Endothelial cell (in vitro differentiated cells): Measurements from ENCODE around the gene CLBA1. TPM values are rescaled to one million over a fixed set of nuclear protein-coding genes. Genes with fewer than 3 reads are reported as not detected.
"Not testable (repeated sequence)": the region's sequence is repeated elsewhere in the genome, so short reads cannot be mapped to it uniquely, and the experiment has no call there.

Experiments used
- DNase-seq: peaks from one replicate; pipeline ENCODE4 v3.0.0; 2021; ENCODE audit warnings: low spot score
- H3K27ac Mint-ChIP-seq: one replicate; pipeline ENCODE4 v1.8.0; 2021; ENCODE audit warnings: mixed read lengths, inconsistent platforms; ENCODE audit not compliant: unreplicated experiment
- H3K27me3 Mint-ChIP-seq: one replicate; pipeline ENCODE4 v1.8.0; 2021; ENCODE audit warnings: mild to moderate bottlenecking, moderate library complexity, mixed read lengths, inconsistent platforms; ENCODE audit not compliant: unreplicated experiment
- H3K36me3 Mint-ChIP-seq: one replicate; pipeline ENCODE4 v1.8.0; 2021; ENCODE audit warnings: mild to moderate bottlenecking, low read depth, mixed read lengths, inconsistent platforms; ENCODE audit not compliant: unreplicated experiment
- H3K4me1 Mint-ChIP-seq: one replicate; pipeline ENCODE4 v1.8.0; 2021; ENCODE audit warnings: mild to moderate bottlenecking, mixed read lengths, inconsistent platforms; ENCODE audit not compliant: unreplicated experiment
- H3K4me3 Mint-ChIP-seq: one replicate; pipeline ENCODE4 v1.8.0; 2021; ENCODE audit warnings: mild to moderate bottlenecking, mixed read lengths, inconsistent platforms; ENCODE audit not compliant: unreplicated experiment
- H3K9me3 Mint-ChIP-seq: one replicate; pipeline ENCODE4 v1.8.0; 2021; ENCODE audit warnings: mixed read lengths, inconsistent platforms; ENCODE audit not compliant: unreplicated experiment
- CTCF ChIP-seq: fragments of 200-600 bp; sonication (generic); IDR thresholded peaks from one replicate; pipeline ENCODE4 v1.5.0; 2021; ENCODE audit warnings: antibody characterized with exemption; ENCODE audit not compliant: unreplicated experiment
- total RNA-seq: library from RNA; stranded (reverse); fragmentation: NEBNext Ultra II Directional; extraction: Animal tissue kit (Norgen Biotek cat#: 25700); gene quantifications from one replicate; pipeline ENCODE4 v1.2.1, GENCODE V29; 2021; ENCODE audit not compliant: unreplicated experiment

Gene CLBA1
- total RNA-seq, 1 donor from 2014 or later = 13.5 TPM

GRCh38 chr14:105026033-105026785, 40.6 kb downstream of the CLBA1 start:
- no peak for DNase-seq
- peaks cover 6% of the 10 kb centered on the region for H3K4me1 Mint-ChIP-seq
- H3K4me3 Mint-ChIP-seq = no peak overlapping the region
- no peak for TF ChIP-seq CTCF
- no peaks in the 10 kb centered on the region for H3K9me3 Mint-ChIP-seq
- peaks cover 6% of the 10 kb centered on the region for H3K27me3 Mint-ChIP-seq
- H3K36me3 Mint-ChIP-seq = peaks cover 5% of the 10 kb centered on the region
- no peak overlapping the region for H3K27ac Mint-ChIP-seq

GRCh38 chr14:105026802-105027563, 41.4 kb downstream of the CLBA1 start:
- DNase-seq = no peak
- Mint-ChIP-seq H3K9me3 (no peaks in the 10 kb centered on the region), H3K27ac (no peak overlapping the region), H3K27me3 (peaks cover 4% of the 10 kb centered on the region), H3K36me3 (peaks cover under 1% of the 10 kb centered on the region), H3K4me1 (peaks cover under 1% of the 10 kb centered on the region), H3K4me3 (no peak overlapping the region)
- TF ChIP-seq CTCF = no peak

- H3K27me3 Mint-ChIP-seq, H3K9me3 Mint-ChIP-seq, H3K27ac Mint-ChIP-seq, H3K4me1 Mint-ChIP-seq, H3K4me3 Mint-ChIP-seq, H3K36me3 Mint-ChIP-seq, DNase-seq: not testable (repeated sequence)
Observed at GRCh38 chr14:105027718-105028117, 42.1 kb downstream of the CLBA1 start.

- Mint-ChIP-seq H3K27me3 (peaks cover 5% of the 10 kb centered on the region), H3K9me3 (no peaks in the 10 kb centered on the region)
- DNase-seq = no peak
Observed at GRCh38 chr14:105028251-105028927, 42.8 kb downstream of the CLBA1 start.

More at GRCh38 chr14:105028251-105028927, 42.8 kb downstream of the CLBA1 start:
- Mint-ChIP-seq H3K4me3 (no peak overlapping the region), H3K4me1 (peaks cover 5% of the 10 kb centered on the region), H3K36me3 (no peaks in the 10 kb centered on the region), H3K27ac (no peak overlapping the region)
- no peak for TF ChIP-seq CTCF
